Inferior parietal cortex (tissue), 1 donor: Measurements from ENCODE around the gene OGFOD2.
"Not testable (repeated sequence)": the region's sequence is repeated elsewhere in the genome, so short reads cannot be mapped to it uniquely, and the experiment has no call there.

Experiments used
- DNase-seq: peaks from one replicate; pipeline ENCODE4 v3.0.0-alpha.2; 2016; ENCODE audit errors: extremely low spot score

Gene OGFOD2

DNA sequence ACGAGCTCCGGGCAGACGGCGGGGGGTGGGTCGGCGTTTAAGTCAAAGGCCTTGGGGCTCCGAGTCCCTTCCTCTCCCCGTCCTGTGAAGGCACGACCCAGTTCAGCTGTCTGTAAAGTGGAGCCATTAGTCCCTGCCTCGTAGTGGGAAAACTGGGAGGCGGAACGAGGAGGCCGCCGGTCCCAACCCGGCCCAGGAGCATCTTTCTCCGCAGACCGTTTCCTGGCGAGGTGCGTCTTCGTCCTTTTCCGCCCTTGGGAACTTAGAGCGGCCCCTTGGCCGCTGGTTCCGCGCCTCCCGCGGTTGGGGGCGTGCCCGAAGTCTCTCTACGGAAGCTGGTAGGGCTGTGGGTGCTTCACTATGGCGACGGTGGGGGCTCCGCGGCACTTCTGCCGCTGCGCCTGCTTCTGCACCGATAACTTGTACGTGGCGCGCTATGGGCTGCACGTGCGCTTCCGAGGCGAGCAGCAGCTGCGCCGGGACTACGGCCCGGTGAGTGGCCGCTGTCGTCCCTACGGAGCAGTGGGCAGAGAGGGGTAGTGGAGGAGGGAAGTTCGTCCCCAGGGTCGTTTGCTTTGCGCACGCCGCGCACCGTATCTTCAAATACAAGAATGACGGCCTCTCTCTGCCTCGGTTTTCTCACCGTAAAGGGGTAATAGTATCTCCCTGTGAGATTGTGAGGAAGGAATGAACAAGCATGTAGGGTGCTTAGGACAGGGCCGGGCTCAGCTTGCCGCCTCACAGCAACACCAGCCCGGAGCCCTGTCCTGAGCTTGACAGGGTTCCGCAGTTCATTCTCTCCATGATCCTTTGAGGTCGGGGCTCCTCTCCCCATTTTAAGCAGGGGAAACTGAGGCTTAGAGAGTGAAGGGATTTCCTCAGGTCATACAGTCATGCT, at the start of gene OGFOD2:
OGFOD2 (plus strand) TSS at position 353 of the 898 bp plus-strand sequence; CDS start at position 361, 8 bp downstream.
- peak; percentile 94 for DNase-seq

- no peak for DNase-seq
These were observed 47.2 kb upstream of the OGFOD2 start for GRCh38 chr12:122927756-122928403.

DNA sequence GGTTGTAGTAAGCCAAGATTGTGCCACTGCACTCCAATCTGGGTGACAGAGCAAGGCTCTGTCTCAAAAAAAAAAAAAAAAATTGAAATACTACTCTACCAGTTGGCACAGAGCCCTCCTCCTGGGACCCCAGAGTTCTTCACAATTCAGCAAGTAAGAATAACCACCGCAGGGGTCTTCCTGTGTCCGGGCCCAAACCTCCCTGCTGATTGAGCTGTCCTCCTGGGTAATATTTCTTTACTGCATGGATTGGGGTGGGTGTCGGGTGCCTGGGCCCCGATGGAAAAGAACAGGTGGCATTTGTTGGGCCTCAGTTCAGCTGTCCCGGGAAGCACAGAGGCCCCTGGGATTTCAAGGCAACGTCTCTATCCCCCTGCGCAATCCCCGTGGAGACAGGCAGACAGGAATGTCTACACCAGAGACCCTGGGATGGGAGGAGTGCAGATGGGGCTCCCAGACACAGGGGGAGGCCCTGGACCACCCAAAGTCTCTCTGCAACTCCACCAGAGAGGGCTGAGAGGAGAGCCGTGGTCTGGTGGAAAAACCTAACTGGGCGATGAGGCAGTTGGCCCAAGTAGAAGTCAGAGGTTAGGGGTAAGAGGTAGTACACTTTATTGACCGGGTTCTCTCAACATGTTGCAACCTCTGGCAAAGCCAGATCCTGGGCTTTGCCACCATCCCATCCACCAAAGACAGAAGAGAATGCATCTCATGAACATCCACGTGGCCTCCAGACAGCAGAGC, 46.5 kb upstream of the OGFOD2 start:
- no peak for DNase-seq

GRCh38 chr12:122929148-122929538, 45.9 kb upstream of the OGFOD2 start:
- DNase-seq, result no peak

- no peak for DNase-seq
These were observed 45.2 kb upstream of the OGFOD2 start for GRCh38 chr12:122929812-122930211.

DNA sequence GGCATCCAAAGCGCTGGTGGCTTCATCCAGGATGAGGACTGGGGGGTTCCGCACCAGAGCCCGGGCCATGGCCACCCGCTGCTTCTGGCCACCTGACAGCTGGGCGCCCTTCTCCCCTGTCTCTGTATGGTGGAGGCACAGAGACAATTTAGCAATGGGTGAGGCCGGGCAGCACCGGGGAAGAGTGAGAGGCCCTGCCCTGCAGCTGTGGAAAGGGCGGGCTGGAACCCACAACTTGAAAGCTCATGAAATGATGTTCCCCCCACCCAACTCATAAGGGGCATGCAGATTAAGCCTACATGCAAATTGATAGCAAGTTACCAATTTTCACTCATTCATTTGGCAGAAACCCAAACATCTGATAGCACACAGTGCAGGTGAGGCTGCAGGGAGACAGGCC, 42.8 kb upstream of the OGFOD2 start:
- no peak for DNase-seq

- no peak for DNase-seq
These were observed 40.3 kb upstream of the OGFOD2 start for GRCh38 chr12:122934722-122935121.

DNA sequence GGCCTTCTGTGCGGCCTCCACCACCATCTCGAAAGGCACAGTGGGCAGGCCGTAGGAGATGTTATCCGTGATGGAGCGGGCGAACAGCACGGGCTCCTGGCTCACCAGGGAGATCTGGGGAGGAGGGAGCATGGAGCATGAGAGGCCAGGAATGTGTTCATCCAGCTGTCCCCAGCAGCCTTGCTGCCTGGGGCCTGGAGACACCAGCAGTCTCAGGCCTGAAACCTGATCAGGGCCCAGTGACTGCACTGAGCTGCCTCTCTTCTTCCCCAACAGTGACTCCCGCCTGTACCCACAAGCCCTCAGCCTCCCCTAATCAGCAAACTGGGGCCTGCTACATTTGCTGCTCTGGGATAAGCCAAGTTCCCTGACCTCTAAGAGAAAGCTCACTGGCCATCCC, 39.7 kb upstream of the OGFOD2 start:
- DNase-seq, result no peak

DNA sequence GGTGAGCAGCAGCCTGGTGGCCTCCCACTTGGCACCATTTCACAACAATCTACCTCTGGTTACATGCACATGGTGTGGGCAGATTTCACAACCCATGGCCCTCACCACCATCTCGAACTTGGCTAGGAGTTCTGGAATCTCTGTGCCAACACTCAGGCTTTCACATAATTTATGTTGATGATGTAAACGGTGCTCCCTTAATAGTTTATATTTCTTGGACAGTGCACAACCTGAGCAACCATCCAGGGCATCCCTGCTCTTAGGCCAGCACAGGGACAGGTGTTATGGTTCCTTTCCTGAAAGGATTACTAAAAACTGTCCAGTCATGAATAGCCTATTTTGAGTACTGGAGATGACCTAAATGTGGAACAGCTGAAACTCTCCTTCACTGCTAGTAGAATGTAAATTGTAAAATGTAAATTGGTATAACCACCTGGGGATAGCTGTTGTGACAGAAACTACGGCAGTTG, 37.4 kb upstream of the OGFOD2 start:
- DNase-seq, result no peak

- no peak for DNase-seq
These were observed 35.9 kb upstream of the OGFOD2 start for GRCh38 chr12:122939125-122939524.

DNA sequence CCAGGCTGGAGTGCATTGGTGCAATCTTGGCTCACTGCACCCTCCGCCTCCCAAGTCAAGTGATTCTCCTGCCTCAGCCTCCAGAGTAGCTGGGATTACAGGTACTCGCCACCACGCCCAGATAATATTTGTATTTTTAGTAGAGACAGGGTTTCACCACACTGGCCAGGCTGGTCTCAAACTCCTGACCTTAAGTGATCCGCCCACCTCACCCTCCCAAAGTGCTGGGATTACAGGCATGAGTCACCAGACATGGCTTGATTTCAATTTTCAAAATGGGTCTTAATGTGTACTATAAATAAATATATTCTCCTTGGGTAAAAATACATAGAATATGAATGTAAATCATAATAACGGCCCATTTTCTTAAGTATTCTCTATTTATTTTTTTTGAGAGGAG, 33.7 kb upstream of the OGFOD2 start:
- not testable (repeated sequence) for DNase-seq

DNA sequence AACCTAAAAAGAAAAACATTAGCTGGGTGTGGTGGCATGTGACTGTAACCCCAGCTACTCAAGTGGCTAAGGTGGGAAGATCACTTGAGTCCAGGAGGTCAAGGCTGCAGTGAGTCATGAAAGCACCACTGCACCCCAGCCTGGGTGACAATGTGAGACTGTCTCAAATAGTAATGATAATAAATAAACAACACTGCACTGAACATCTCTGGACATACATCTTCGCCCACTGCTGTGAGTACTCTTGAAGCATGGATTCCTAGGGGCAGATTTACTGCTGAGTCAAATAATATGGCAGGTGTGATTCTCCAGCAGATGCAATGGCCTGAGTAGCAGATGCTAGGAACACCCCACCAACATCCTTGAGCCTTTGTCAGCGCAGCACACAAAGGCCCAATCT, 32.4 kb upstream of the OGFOD2 start:
- no peak for DNase-seq

DNA sequence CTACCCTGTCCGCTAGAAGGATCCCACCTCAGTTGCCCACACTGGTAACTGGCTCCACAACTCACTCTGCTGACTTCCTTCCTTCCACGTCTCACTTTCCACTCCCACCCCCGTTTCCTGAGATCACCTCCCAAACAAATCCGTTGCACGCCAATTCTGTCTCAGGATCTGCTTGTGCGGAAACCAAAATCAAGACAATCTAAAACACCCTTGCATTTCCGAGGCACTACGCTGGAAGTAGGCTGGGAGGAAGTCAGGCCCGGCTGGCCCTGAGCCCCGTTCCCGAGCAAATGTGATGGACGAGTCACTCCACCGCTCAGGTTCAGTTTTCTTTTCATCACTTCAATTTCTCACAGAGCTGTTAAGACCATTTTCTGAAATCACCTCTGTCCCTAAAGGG, 31.8 kb upstream of the OGFOD2 start:
- no peak for DNase-seq

GRCh38 chr12:122944605-122945592, 30.1 kb upstream of the OGFOD2 start:
- peak; percentile 72 for DNase-seq

GRCh38 chr12:122946690-122947341, 28.2 kb upstream of the OGFOD2 start:
- DNase-seq, result no peak

- no peak for DNase-seq
These were observed 27.7 kb upstream of the OGFOD2 start for GRCh38 chr12:122947352-122947792.

DNA sequence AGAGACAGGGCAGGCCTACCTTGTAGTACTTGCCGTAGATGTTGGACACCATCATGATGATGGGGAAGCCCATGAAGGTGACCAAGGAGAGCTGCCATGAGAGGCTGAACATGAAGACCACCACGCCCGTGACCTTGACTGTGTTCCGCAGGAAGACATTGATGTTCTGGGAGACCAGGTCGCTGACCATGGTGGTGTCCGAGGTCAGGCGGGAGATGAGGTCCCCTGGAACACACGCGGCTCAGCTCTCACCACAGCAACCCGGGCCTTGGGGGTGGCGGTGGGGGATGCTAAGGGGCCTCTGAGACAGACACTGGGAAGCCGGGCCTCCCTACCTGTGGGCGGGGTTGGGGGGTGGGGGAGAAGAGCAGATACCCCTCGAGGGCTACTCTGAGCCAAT, 26.4 kb upstream of the OGFOD2 start:
- DNase-seq, result no peak

DNA sequence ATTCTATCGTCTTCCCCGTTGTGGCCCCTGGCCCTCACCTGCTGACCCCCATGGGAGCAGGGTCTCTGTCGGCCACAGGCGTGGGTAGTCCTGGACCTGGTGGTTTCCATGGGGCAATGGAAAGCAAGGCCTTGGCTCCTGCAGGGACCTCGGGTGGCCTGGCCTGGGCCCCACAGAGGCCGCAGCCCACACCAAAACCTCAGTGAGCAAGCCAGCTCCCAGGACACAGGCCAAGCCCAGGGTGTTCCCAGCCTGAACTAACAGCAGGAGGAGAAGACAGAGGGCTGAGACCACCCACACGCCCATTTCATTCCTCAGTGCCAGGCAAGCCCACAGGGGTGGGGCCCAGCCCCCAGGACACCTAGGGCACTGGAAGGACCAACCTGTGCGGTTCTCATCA, 25.6 kb upstream of the OGFOD2 start:
- DNase-seq, result no peak

DNA sequence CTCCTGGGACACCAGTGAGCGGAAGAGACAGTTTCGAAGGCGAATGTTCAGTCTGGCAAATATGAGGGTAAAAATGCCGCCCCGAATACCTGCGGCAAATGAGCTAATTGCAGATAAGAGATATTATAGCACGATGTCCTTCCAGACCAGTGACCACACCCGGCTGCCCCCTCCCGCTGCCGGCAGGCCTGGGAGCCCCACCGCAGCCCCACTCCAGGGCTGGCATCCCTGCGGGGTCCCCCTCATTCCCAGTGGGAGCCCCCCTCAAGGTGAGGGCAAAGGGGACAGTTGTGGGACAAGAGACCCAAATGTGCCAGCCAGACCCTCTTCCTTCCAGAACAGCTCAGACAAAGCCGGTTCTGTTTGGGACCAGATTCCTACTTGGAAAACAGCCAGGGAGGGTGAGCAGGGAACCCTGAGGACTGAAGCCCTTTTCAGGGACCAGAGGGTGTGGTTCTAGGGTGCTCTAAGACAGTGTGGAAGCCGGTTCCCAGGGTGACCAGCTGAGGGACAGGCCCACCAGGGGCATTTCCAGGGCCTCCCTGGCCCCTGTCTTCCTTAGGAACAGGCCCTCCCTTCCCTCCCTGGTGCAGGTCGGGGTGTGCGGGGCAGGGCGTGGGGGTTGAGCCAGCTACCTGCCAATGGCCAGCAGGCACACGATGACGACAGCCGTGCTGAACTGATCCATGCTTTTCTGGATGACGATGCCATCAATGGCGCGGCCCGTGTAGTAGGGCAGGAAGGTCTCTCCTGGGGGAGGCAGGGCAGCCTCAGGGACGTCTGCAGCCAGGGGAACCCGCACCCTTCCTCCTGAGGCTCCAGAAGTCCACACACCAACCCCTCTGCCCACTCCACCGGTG, 25.0 kb upstream of the OGFOD2 start:
- DNase-seq, result no peak

- DNase-seq, result no peak
These were observed 23.6 kb upstream of the OGFOD2 start for GRCh38 chr12:122951406-122951805.
